Inflammatory macrophage (primary cell): ENCODE results near the gene MORN1.

Experiments
- DNase-seq, 2 donors: peaks; one replicate each; pipeline ENCODE4 v3.0.0-alpha.2; 2020 to 2022

Gene MORN1

GRCh38 chr1:2419416-2419815 lies 28.1 kb upstream of the MORN1 start:
- DNase-seq, result no peak

- DNase-seq, result no peak
Observed at GRCh38 chr1:2418791-2419320, 27.5 kb upstream of the MORN1 start.

GRCh38 chr1:2417833-2418225 lies 26.5 kb upstream of the MORN1 start:
- no peak for DNase-seq

GRCh38 chr1:2417083-2417832 lies 25.9 kb upstream of the MORN1 start:
- DNase-seq, result no peak

DNA sequence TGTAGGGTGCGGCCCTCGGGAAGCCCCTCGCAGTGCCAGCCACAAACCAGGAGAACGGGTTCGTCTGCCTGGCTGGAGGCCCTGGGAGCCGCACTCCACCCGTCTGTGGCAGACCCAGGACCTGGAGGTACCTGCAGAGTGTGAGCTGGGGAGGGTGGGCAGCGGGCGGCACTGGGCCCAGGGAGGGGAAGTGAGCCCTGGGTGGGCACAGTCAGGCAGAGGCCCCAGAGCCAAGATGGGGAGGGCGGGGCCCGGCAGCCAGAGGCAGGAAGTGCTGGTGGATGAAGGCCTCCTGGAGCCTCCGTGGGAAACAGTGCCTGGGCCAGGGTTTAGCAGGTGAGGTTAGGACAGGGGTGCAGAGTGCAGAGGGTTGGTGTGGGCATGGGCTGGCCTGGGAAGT lies 25.0 kb upstream of the MORN1 start:
- no peak for DNase-seq

DNA sequence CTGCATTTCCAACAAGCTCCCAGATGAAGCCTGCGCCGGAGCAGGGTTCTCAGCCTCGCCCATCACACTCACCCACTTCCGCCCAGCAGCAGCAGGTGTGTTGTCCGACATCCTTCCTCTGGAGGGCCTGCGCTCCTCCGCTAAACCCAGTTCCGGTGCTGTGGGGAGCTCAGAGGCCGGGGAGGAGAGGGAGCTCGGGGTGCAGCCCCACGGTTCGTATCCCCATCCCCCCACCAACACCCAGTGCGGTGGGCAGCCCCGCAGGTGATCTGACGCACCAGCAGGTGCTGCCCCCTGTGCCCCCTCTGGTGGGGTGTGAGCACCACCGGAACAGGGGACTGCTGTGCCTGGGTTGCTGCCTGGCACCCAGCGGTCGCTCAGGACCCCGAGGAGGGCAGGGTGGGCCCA lies 24.5 kb upstream of the MORN1 start:
- no peak for DNase-seq

GRCh38 chr1:2415337-2415736 lies 24.0 kb upstream of the MORN1 start:
- no peak for DNase-seq

GRCh38 chr1:2414297-2414958 lies 23.1 kb upstream of the MORN1 start:
- peak; percentile 46 to 60 for DNase-seq

DNA sequence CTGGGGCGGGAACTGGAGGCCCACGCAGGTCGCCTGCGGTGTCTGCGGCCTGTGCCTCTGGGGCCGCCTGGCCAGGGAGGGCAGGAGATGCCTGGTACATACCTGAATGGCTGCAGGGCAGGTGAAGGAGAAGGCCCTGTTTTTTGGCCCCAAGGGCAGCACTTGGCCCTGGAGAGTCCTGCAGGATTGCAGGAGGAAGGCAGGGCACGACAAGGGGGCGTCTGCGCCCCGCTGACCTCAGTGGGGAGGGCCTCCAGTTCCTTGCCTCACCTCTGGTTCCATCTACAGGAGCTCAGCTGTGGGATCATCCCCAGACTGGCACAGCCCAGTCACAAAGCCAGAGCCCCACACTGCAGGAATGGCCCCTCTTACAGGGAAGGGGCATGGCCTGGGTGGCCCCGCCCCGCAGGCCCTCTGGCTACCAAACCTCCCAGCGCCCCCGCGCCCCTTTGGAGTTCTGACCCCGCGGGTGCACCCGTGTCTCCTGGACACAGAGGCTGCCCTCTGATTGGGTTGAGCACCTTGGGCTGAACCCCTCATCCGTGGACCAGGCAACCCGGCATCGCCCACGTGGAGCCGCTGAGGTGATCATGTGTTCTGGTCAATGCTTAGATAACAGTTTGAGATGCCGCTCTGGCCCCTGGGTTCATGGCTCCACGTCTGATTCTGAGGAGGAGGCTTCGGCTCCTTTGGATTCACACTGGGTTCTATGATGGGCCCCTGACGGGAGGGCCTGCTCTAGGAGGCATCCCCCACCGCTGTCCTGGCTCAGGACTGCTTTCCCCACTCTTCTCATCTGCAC lies 22.3 kb upstream of the MORN1 start:
- DNase-seq, result no peak

DNA sequence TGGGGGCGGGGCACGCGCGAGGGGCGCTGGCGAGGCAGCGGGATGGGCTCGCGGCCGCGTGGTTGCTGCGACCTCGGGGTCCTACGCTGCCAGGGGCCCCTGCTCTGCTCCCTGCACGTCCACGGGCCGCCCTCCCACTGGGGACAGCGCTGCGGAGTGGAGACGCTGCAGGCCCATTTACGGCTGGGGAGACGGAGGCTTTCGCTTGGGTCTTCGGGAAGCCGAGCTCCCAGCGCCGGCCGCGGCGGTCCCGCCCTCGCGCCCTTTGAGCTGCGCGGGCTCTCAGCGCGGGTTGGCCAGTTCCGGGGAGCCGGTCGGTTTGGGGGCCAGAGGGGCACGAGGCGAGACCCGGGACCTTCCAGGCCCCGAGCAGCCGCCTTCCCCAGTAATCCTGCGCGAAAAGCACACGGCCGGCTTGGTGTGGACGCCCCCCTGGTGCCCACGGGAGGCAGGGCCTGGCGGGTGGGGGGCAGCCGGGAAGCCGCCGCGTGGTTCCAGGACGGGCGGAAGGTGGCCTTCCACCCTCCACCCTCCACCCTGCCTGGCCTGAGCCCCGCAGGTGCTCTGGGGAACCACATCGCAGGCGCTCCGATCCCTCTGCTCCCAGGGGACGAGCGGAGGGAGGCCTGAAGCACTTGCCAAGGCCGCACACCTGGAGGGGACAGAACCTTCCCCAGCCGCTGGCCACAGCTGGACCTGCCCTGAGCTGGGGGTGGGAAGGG lies 21.6 kb upstream of the MORN1 start:
- DNase-seq, result peak in 1 of 2 donors; percentile 58

DNA sequence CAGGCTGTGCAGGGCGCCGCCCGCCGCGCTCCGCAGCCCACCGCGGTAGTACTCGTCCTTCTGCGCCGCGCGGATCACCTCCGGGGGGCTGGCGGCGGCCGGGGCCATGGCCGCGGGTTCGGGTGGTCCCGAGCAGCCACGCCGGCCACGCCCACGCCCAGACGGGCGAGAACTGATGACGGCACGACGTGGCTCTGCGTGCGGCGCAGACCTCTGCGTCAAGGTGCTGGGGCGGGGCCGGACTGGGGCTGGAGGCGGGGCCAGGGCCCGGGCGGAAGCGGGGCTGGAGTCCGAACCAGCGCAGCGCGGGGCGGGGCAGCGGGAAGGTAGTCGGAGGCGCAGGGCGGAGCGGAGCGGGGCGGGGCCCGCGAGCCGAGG lies 21.0 kb upstream of the MORN1 start, which contains the start of gene PEX10:
TSS of gene PEX10 (minus strand) at position 170 of the 378 bp plus-strand sequence. CDS start at position 108, 62 bp downstream.
- peak; percentile 98 for DNase-seq

- DNase-seq, result peak in 1 of 2 donors; percentile 6
Observed at GRCh38 chr1:2411801-2412394, 20.5 kb upstream of the MORN1 start.

DNA sequence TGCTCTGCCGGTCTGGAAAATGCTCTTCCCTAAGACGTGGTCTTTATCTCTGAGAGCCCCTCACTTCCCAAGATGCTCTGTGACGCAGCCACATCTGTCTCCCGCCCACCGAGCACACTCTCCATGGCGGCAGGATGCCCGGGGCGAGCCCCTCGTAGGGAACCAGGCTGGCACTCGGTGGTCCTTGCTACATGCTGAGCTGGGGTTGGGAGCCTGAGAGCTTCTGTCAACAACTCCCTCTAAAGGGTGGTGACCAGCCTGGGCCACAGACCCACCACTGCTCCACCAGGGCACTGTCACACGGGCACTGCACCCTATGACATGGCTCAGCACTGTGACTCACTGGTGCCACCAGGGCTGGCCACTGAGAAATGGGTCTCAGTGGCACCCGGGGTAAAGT lies 18.4 kb upstream of the MORN1 start:
- no peak for DNase-seq

- no peak for DNase-seq
Observed at GRCh38 chr1:2408859-2409276, 17.5 kb upstream of the MORN1 start.

DNA sequence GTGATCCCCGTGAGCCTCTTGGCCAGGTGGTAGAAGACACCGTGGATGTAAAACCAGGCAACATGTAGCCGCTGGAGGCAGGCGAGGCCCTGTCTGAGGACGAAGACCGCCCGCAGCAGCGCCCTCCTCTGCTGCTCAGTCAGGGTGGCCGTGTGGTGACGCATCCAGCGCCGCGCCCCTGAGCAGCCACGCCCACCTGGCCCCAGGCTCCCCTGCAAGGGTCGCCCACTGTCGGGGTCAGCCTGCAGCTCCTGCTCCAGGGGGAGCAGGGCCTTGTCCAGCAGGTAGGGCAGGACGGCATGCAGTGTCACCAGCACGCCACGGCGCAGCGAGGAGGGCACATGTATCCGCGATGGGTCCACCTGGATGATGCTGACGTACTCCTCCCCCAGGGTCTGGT lies 17.1 kb upstream of the MORN1 start:
- DNase-seq, result no peak

- DNase-seq, result no peak
Observed at GRCh38 chr1:2407991-2408275, 16.6 kb upstream of the MORN1 start.

GRCh38 chr1:2407166-2407990 lies 16.0 kb upstream of the MORN1 start:
- DNase-seq, result no peak

DNA sequence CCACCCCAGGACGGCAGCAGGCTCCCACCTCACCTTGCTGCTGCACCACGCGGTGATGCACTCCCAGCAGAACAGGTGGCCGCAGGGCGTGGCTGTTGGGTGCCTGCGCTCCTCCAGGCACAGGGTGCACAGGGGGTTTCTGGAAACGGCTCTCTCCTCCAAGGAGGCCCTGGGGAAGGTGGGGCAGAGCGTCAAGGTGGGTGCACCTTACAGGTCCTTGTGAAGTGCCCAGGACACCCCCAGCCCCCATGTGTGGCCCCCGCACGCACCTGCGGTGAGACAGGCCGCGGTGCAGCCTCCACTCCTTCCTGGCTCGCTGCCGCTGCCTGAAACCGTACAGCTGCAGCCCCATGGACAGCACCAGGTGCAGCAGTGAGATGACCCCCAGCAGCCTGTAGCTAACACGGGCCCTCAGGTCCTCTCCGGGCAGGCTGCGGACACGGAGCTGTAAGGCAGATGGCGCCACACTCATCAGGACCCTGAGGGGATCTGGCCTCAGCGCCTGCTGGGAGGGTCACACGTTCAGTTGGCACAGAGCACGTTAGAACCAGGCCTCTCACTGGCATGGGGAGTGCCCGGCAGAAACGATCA lies 15.2 kb upstream of the MORN1 start:
- DNase-seq, result no peak

DNA sequence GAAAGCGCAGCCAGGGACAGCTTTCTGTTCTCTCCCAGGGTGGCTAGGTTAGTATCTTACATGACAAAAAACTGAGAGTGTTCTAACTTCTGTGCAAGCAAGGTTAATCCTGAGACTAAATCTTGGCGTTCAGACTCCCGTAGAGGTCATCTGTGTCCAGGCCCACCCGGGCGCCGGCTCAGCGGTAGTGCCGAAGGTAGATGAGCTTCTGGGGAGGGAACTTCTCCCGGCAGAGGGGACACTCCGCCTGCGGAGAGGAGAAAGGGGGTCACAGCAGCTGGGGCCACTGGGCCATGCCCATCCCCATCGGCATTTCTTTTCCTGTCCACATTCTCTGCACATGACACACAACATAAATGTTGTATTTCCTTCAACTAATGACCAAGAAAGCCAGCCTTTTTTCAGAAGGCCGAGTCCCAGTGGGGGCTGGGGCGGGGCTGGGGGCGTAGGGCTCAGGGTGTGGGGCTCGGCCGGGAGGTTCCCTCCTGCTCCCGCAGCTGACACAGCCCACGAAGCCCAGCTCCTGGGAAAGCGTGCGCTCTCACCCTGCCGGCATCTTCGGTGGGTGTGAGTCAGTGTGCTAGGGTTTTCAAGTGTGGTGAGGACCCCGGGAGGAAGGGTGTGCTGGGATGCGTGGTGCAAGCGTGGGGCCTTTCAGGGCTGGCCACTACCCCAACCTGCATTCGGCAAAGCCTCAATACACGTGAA lies 14.4 kb upstream of the MORN1 start:
- no peak for DNase-seq

GRCh38 chr1:2404890-2405511 lies 13.6 kb upstream of the MORN1 start:
- DNase-seq, result no peak
